ENCODE measurements around the gene TNFRSF4. TPM values are rescaled to one million over a fixed set of nuclear protein-coding genes. Genes with fewer than 3 reads are reported as not detected.
"Not testable (repeated sequence)": the region's sequence is repeated elsewhere in the genome, so short reads cannot be mapped to it uniquely, and the experiment has no call there.

Gene TNFRSF4
- total and polyA plus RNA-seq, 8 donors: 0.26 to 5.0 (median 1.2) TPM

- intact Hi-C loops (cut with DNase I): no loop called here
- TF ChIP-seq, protein P1, sequence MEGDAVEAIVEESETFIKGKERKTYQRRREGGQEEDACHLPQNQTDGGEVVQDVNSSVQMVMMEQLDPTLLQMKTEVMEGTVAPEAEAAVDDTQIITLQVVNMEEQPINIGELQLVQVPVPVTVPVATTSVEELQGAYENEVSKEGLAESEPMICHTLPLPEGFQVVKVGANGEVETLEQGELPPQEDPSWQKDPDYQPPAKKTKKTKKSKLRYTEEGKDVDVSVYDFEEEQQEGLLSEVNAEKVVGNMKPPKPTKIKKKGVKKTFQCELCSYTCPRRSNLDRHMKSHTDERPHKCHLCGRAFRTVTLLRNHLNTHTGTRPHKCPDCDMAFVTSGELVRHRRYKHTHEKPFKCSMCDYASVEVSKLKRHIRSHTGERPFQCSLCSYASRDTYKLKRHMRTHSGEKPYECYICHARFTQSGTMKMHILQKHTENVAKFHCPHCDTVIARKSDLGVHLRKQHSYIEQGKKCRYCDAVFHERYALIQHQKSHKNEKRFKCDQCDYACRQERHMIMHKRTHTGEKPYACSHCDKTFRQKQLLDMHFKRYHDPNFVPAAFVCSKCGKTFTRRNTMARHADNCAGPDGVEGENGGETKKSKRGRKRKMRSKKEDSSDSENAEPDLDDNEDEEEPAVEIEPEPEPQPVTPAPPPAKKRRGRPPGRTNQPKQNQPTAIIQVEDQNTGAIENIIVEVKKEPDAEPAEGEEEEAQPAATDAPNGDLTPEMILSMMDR (IDR thresholded peaks at IDR 0.05): no peak
- 89 to 93% methylated on average over 43 to 48 of the region's 48 CpGs for WGBS, 2 donors
Measured at GRCh38 chr1:1197551-1198422, 16.2 kb downstream of the TNFRSF4 start.

DNA sequence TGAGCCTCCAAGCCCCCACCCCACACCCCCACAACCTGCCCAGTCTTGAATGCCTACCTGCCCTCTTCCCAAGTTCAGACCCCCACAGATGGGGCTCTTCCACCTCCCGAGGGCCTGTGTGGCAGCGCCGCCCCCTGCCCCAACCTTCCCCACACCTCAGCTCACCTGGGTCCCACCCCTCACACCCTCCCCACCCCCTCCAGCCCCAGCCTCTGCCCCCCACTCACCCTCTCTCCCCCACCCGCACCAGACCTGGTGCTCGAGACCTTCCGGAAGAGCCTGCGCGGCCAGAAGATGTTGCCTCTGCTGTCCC lies 16.8 kb downstream of the TNFRSF4 start:
- FAIRE-seq (no peak), DNase-seq (no peak), ATAC-seq (no peak)
- H3K27ac ChIP-seq: no peak overlapping the region
- TF ChIP-seq, protein P1 (IDR thresholded peaks at IDR 0.05): no peak
- WGBS, 2 donors: 89 to 91% methylated on average over 7 to 8 of the region's 8 CpGs
- no peaks in the 10 kb centered on the region for H3K36me3 ChIP-seq
- no peak overlapping the region for H3K4me3 ChIP-seq
- H3K4me1 ChIP-seq: no peaks in the 10 kb centered on the region
- intact Hi-C loops (cut with DNase I): no loop called here
- H3K27me3 ChIP-seq: no peaks in the 10 kb centered on the region
- no peaks in the 10 kb centered on the region for H3K9me3 ChIP-seq

More at GRCh38 chr1:1197551-1198422, 16.2 kb downstream of the TNFRSF4 start:
- Histone ChIP-seq H3K4me1 (no peaks in the 10 kb centered on the region), H3K9me3 (no peaks in the 10 kb centered on the region), H3K27me3 (no peaks in the 10 kb centered on the region), H3K36me3 (no peaks in the 10 kb centered on the region), H3K27ac (no peak overlapping the region), H3K4me3 (no peak overlapping the region)
- FAIRE-seq (no peak), DNase-seq (peak in 3 of 6 donors; percentile 22 to 78 (median 50)), ATAC-seq (no peak)

DNA sequence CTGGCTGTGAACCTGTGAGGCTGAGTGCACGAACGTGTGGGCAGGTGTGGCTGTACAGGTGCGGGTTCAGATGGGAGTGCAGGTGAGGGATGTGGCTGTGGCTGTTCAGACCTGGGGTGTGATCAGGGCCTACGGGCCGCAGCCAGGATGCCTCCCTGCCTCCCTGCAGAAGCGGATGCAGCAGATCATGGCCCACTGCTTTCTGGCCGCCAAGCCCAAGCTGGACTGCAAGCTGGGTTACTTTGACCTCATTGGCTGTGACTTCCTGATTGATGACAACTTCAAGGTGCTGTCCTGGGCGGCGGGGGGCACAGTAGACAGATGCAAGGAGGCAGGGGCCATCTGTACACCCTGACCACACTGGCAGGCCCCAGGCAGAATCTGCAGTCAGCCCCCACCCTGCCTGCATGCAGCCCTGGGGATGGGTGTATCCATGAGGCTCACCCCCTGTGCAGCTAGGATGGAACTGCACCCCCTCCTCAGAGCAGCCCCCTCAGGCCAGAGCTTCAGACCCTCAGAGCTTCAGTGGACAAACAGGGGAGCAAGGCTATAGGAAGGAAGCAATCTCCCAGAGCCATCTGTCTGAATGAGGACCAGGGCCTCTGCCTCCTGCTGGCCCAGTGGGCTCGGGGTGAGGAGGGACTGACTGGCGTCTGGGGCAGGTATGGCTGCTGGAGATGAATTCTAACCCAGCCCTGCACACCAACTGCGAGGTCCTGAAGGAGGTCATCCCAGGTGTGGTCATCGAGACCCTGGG lies 17.3 kb downstream of the TNFRSF4 start:
- FAIRE-seq (no peak), ATAC-seq (no peak), DNase-seq (peak in 2 of 6 donors; percentile 15 to 63)

GRCh38 chr1:1195726-1196125 lies 18.2 kb downstream of the TNFRSF4 start:
- intact Hi-C loops (cut with DNase I); H3K9me3 ChIP-seq; H3K36me3 ChIP-seq; H3K4me1 ChIP-seq; H3K27ac ChIP-seq; ATAC-seq; FAIRE-seq; H3K4me3 ChIP-seq; H3K27me3 ChIP-seq: not testable (repeated sequence)
- WGBS, 2 donors: 82 to 98% methylated on average over 6 of the region's 6 CpGs
- DNase-seq: peak in 1 of 6 donors; percentile 8

More for the DNA sequence above, 17.3 kb downstream of the TNFRSF4 start:
- intact Hi-C loops (cut with DNase I): no loop called here
- Histone ChIP-seq H3K9me3 (no peaks in the 10 kb centered on the region), H3K27ac (no peak overlapping the region), H3K27me3 (no peaks in the 10 kb centered on the region), H3K4me3 (no peak overlapping the region), H3K4me1 (no peaks in the 10 kb centered on the region), H3K36me3 (no peaks in the 10 kb centered on the region)
- TF ChIP-seq, protein P1 (IDR thresholded peaks at IDR 0.05): no peak
- WGBS, 2 donors: 85 to 86% methylated on average over 11 to 13 of the region's 13 CpGs

DNA sequence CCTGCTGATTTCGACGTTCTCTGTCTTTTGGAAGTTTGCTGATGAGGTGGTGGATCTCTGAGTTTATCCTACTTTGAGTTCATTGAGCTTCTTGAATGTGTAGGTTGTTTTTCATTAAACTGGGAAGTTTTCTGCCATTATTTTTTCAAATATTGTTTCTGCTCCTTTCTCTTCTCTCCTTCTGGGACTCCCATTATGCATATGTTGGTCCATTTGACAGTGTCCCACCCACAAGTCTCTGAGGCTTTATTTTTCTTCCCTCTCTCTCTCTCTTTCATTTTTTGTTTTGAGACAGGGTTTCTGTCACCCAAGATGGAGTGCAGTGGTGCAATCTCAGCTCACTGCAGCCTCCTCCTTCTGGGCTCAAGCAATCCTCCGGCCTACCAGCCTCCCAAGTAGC lies 19.2 kb downstream of the TNFRSF4 start:
- Histone ChIP-seq H3K9me3 (no peaks in the 10 kb centered on the region), H3K27me3 (no peaks in the 10 kb centered on the region), H3K36me3 (no peaks in the 10 kb centered on the region), H3K4me1 (no peaks in the 10 kb centered on the region), H3K27ac (no peak overlapping the region), H3K4me3 (no peak overlapping the region)
- FAIRE-seq (no peak), ATAC-seq (no peak), DNase-seq (no peak)
- intact Hi-C loops (cut with DNase I): no loop called here
- 94% methylated on average over 3 of the region's 3 CpGs for WGBS, 2 donors
- TF ChIP-seq, protein P1 (IDR thresholded peaks at IDR 0.05): no peak

Data from pancreas (tissue), 10 donors.